Pancreas (tissue), 10 donors: Measurements from ENCODE around the gene GABBR1. TPM values are rescaled to one million over a fixed set of nuclear protein-coding genes. Genes with fewer than 3 reads are reported as not detected.

ENCODE experiments used
- ATAC-seq, 4 donors: fragments of 200-7000 bp; cut with Tn5 transposase; one replicate each; pipeline versions ENCODE4 v1.8.0 to v1.9.1; 2020; ENCODE audit warnings: mild to moderate bottlenecking in 4 of 4, moderate library complexity in 4 of 4
- DNase-seq, 6 donors: peaks; one replicate each; pipeline ENCODE4 v3.0.0-alpha.2; 2020
- FAIRE-seq: peaks from 2 replicates; lab custom pipeline; 2012; peaks lifted over from hg19 to GRCh38; lab: Jason Lieb, UNC
- H3K27ac ChIP-seq, 4 donors: fragments of 200-600 bp; sonication (generic); 1 replicate in 3 of 4; 2 replicates in 1 of 4; pipeline versions ENCODE4 v1.5.0 to v1.8.0; 2020
- H3K27me3 ChIP-seq, 4 donors: fragments of 200-600 bp; one replicate each; pipeline ENCODE4 v1.8.0; 2021
- H3K36me3 ChIP-seq, 3 donors: fragments of 200-600 bp; sonication (generic) in 1 of 3; one replicate each; pipeline versions ENCODE4 v1.5.0 to v1.8.0; 2020 to 2021
- H3K4me1 ChIP-seq, 3 donors: fragments of 200-600 bp; one replicate each; pipeline ENCODE4 v1.8.0; 2021
- H3K4me3 ChIP-seq, 4 donors: fragments of 200-600 bp; sonication (generic) in 2 of 4; one replicate each; pipeline versions ENCODE4 v1.5.0 to v1.8.0; 2020 to 2021
- H3K9me3 ChIP-seq, 4 donors: fragments of 200-600 bp; one replicate each; pipeline ENCODE4 v1.8.0; 2021
- WGBS, 2 donors: extraction: QIAGEN DNeasy Blood & Tissue Kit; methylation state at CpG; one replicate each; pipeline ENCODE4 v1.1.7; 2013; 5-methylcytosine and 5-hydroxymethylcytosine counted together
- intact Hi-C, 3 donors: fragments of 100-400 bp; cut with DNase I; formaldehyde crosslinking; loops; one replicate each; pipeline versions ENCODE4 v1.11.1 to v1.14.2; 2022
- polyA plus RNA-seq, 2 donors: library from polyadenylated mRNA; stranded (reverse); fragments of 200-250 nt; gene quantifications; one replicate each; pipeline ENCODE4 v1.2.3, GENCODE V29; 2013
- total RNA-seq, 6 donors: library from RNA; stranded (reverse); fragmentation: NEBNext Ultra II Directional in 4 of 6; extraction: Animal tissue kit (Norgen Biotek cat#: 25700) in 4 of 6; gene quantifications; one replicate each; pipeline versions ENCODE4 v1.2.1 to v1.2.4, GENCODE V29; 2021 to 2023
- TF ChIP-seq, protein P1 (sequence below), 4 donors: fragments of 200-600 bp; sonication (generic) in 3 of 4; IDR thresholded peaks; one replicate each; pipeline versions ENCODE4 v1.5.0 to v1.8.0; 2021; ENCODE audit warnings: antibody characterized with exemption in 4 of 4
- donor health status: healthy with polysubstance abuse.
- donor health status: DM: no; HTN: no; CAD: no; lungs with moderate emphysema.
- donor health status: DM: no; HTN: no; CAD: no.
- donor health status: control.
- donor health status: control.
- donor health status: Bipolar disorder and iron deficiency.
- donor health status: DM: yes; HTN: yes; CAD: no.
- donor health status: DM: no; HTN: no; CAD: no.
- donor health status: DM: no; HTN: no; CAD: no.
- donor health status: DM: yes; HTN: yes; CAD: no.

Gene GABBR1
- total and polyA plus RNA-seq, 8 donors, result 5.2 to 26.7 (median 8.7) TPM

DNA sequence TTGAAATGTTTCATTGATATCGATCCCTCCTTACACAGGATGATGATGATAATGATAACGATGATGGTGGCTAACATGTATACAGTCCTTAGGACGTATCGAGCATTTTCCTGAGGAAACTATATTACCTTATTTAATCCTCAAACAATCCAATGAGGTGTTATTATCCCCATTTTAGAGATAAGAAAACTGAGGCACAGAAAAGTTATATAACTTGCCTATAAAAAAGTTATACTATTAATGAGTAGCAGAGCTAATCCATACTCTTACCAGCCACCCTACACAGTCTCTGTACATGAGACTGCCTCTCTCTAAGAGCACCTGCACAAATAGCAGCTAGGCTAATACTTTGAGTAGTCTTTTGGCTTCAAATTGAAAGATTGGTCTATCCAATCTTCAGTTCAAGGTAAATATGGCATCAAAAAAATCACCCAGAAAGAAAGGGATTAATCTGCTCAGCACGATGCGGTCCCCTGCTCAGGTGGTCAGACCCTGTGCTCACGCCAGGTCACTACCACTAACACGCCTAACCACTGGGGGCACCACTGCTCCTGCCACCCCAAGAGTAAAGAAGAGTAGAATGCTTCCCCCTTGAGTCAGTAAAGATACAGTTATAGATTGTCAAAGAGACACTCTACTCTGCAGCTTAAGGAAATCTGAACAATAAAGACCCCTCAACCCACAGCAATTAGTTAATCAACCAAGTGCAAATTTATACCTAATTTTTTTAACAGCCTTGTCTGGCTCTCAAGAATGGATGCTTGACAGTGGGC is 15.0 kb downstream of the GABBR1 start:
- intact Hi-C loops, result no loop called here
- no peaks in the 10 kb centered on the region for H3K9me3 ChIP-seq
- WGBS, 2 donors, result 91 to 93% methylated on average over 8 of the region's 8 CpGs

DNA sequence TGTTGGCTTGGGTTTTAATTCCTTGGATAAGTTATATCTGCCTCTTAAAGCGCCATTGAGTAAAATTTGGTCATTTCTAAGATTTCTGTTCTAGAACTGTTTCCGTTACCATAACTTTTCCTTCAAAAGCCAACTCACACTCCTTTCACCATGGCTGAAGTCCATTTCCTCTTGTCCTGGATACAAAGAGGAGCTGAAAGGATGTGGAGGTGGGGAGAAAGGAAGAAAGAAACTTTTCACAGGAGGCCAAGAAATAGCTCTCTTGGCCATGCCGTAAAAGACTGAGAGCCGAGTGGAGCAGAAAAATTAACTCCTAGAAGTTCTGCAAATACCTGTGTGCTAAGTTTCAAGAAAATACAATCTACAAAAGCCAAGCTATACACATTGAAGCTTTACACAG is 21.6 kb downstream of the GABBR1 start:
- Histone ChIP-seq H3K27me3 (no peaks in the 10 kb centered on the region), H3K4me1 (no peaks in the 10 kb centered on the region), H3K4me3 (no peak overlapping the region), H3K36me3 (peaks cover 0 to 8% (median 0%) of the 10 kb centered on the region in 3 donors), H3K9me3 (no peaks in the 10 kb centered on the region), H3K27ac (no peak overlapping the region)
- DNase-seq (no peak), ATAC-seq (no peak), FAIRE-seq (no peak)
- WGBS, 2 donors, result 89 to 90% methylated on average over 4 of the region's 4 CpGs
- TF ChIP-seq, protein P1, sequence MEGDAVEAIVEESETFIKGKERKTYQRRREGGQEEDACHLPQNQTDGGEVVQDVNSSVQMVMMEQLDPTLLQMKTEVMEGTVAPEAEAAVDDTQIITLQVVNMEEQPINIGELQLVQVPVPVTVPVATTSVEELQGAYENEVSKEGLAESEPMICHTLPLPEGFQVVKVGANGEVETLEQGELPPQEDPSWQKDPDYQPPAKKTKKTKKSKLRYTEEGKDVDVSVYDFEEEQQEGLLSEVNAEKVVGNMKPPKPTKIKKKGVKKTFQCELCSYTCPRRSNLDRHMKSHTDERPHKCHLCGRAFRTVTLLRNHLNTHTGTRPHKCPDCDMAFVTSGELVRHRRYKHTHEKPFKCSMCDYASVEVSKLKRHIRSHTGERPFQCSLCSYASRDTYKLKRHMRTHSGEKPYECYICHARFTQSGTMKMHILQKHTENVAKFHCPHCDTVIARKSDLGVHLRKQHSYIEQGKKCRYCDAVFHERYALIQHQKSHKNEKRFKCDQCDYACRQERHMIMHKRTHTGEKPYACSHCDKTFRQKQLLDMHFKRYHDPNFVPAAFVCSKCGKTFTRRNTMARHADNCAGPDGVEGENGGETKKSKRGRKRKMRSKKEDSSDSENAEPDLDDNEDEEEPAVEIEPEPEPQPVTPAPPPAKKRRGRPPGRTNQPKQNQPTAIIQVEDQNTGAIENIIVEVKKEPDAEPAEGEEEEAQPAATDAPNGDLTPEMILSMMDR (IDR thresholded peaks at IDR 0.05), result no peak
- intact Hi-C loops, result no loop called here

More for the DNA sequence above, 15.0 kb downstream of the GABBR1 start:
- ATAC-seq (no peak), DNase-seq (no peak), FAIRE-seq (no peak)
- TF ChIP-seq, protein P1 (IDR thresholded peaks at IDR 0.05), result no peak
- H3K27ac ChIP-seq, result no peak overlapping the region
- H3K4me1 ChIP-seq, result no peaks in the 10 kb centered on the region
- H3K36me3 ChIP-seq, result no peaks in the 10 kb centered on the region
- H3K4me3 ChIP-seq, result no peak overlapping the region
- no peaks in the 10 kb centered on the region for H3K27me3 ChIP-seq

DNA sequence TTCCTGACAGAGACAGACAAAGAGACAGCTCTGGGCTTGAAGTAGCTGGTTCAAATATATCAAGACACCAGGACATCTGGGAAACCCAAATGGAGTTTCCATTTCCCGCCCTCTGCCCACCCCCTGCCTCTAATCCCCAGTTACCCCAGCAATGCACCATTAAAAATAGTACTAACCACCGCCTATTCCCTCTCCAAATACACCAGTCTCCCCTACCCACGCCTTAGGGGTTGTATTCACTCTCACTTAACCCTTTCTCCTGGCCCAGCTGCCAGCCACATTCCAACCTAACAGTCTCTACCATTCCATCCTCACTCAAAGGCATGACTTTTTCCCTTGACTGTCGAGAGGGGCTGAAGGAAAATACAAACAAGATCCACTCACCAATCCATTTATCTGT is 22.4 kb downstream of the GABBR1 start:
- Histone ChIP-seq H3K4me1 (no peaks in the 10 kb centered on the region), H3K36me3 (peaks cover 0 to 8% (median 0%) of the 10 kb centered on the region in 3 donors), H3K27me3 (no peaks in the 10 kb centered on the region), H3K4me3 (no peak overlapping the region), H3K9me3 (no peaks in the 10 kb centered on the region), H3K27ac (no peak overlapping the region)
- FAIRE-seq (no peak), DNase-seq (no peak), ATAC-seq (no peak)
- WGBS, 2 donors, result 89 to 94% methylated on average over 4 of the region's 4 CpGs
- intact Hi-C loops, result no loop called here
- TF ChIP-seq, protein P1 (IDR thresholded peaks at IDR 0.05), result no peak

DNA sequence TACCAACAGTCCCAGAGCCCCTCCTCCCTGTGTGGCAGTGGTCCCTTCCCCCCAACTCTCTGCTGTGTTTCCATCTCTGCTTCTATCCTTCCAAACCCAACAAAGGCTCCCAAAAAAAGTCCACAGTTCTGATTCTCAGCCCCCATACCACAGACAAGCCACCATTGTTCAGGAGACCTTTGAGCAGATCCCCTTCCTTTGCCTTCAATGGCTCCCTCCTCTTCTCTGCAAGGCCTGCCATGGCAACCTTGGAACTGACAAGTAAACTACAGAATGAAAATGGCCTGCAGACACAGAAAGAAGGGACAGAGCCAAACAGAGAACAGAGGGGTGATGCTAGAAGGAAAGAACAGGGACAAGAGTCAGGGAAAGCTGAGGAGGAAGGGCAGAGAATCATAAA is 24.9 kb downstream of the GABBR1 start:
- DNase-seq (no peak), ATAC-seq (no peak), FAIRE-seq (no peak)
- no peak overlapping the region for H3K27ac ChIP-seq
- H3K9me3 ChIP-seq, result no peaks in the 10 kb centered on the region
- H3K36me3 ChIP-seq, result peaks cover 0 to 8% (median 0%) of the 10 kb centered on the region in 3 donors
- no peak overlapping the region for H3K4me3 ChIP-seq
- H3K4me1 ChIP-seq, result no peaks in the 10 kb centered on the region
- intact Hi-C loops, result no loop called here
- no peaks in the 10 kb centered on the region for H3K27me3 ChIP-seq
- TF ChIP-seq, protein P1 (IDR thresholded peaks at IDR 0.05), result no peak

DNA sequence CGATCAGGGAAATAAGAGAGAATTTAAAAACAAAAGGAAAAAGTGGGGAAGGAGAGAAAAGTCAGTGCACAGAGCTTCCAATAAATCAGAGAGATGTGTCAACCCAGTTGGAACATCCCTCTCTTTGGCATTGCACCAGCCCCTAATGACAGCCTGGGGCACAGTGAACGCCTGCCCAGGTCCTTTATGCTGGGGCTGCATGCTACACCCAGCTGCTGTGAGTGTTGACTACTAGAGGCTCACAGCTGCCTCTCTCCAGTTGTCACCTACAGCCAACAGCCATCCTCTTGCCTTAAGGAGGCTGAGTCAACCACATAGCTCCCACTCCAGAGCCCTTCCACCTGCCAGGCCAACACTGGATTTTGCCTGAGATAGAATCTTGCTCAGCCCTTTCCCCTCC is 29.1 kb downstream of the GABBR1 start:
- TF ChIP-seq, protein P1 (IDR thresholded peaks at IDR 0.05), result no peak
- Histone ChIP-seq H3K27ac (no peak overlapping the region), H3K9me3 (no peaks in the 10 kb centered on the region), H3K36me3 (peaks cover 0 to 8% (median 0%) of the 10 kb centered on the region in 3 donors), H3K4me3 (no peak overlapping the region), H3K27me3 (no peaks in the 10 kb centered on the region), H3K4me1 (no peaks in the 10 kb centered on the region)
- intact Hi-C loops, result no loop called here
- ATAC-seq (no peak), DNase-seq (no peak), FAIRE-seq (no peak)
- WGBS, 2 donors, result 89 to 90% methylated on average over 2 of the region's 2 CpGs
